IPS-15b (cell line): ENCODE measurements around the gene ATR.
"Not testable (repeated sequence)": the region's sequence is repeated elsewhere in the genome, so short reads cannot be mapped to it uniquely, and the experiment has no call there.

Source experiments
- H3K27me3 ChIP-seq: one replicate; pipeline ENCODE4 v1.6.1; 2013; ENCODE audit warnings: low read length; ENCODE audit not compliant: control insufficient read depth, insufficient read depth
- H3K36me3 ChIP-seq: one replicate; pipeline ENCODE4 v1.6.1; 2013; ENCODE audit warnings: low read length; ENCODE audit not compliant: control insufficient read depth, insufficient read depth
- H3K4me1 ChIP-seq: one replicate; pipeline ENCODE4 v1.6.1; 2013; ENCODE audit warnings: mild to moderate bottlenecking, low read length; ENCODE audit not compliant: control insufficient read depth, insufficient read depth
- H3K4me3 ChIP-seq: one replicate; pipeline ENCODE4 v1.5.1; 2013; ENCODE audit warnings: low read depth, low read length
- H3K9ac ChIP-seq: one replicate; pipeline ENCODE4 v1.6.1; 2013; ENCODE audit warnings: low read depth, mild to moderate bottlenecking, low read length
- H3K9me3 ChIP-seq: one replicate; pipeline ENCODE4 v1.6.1; 2013; ENCODE audit warnings: mild to moderate bottlenecking, low read length; ENCODE audit not compliant: control insufficient read depth, insufficient read depth

The ATR gene

DNA sequence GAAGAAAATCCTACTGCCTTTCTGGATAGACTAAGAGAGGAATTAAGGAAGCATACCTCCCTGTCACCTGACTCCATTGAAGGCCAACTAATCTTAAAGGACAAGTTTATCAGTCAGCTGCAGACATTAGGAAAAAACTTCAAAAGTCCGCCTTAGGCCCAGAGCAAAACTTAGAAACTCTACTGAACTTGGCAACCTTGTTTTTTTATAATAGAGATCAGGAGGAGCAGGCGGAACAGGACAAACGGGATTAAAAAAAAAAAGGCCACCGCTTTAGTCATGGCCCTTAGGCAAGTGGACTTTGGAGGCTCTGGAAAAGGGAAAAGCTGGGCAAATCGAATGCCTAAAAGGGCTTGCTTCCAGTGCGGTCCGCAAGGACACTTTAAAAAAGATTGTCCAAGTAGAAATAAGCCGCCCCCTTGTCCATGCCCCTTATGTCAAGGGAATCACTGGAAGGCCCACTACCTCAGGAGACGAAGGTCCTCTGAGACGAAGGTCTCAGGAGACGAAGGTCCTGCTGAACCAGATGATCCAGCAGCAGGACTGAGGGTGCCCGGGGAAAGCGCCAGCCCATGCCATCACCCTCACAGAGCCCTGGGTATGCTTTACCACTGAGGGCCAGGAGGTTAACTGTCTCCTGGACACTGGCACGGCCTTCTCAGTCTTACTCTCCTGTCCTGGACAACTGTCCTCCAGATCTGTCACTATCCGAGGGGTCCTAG lies 138.9 kb downstream of the ATR start:
- not testable (repeated sequence) for H3K27me3 ChIP-seq, H3K36me3 ChIP-seq, H3K9me3 ChIP-seq, H3K4me3 ChIP-seq, H3K4me1 ChIP-seq, H3K9ac ChIP-seq

- not testable (repeated sequence) for H3K9ac ChIP-seq, H3K27me3 ChIP-seq, H3K4me3 ChIP-seq, H3K36me3 ChIP-seq, H3K4me1 ChIP-seq, H3K9me3 ChIP-seq
These were observed 140.4 kb downstream of the ATR start for GRCh38 chr3:142438096-142438495.

DNA sequence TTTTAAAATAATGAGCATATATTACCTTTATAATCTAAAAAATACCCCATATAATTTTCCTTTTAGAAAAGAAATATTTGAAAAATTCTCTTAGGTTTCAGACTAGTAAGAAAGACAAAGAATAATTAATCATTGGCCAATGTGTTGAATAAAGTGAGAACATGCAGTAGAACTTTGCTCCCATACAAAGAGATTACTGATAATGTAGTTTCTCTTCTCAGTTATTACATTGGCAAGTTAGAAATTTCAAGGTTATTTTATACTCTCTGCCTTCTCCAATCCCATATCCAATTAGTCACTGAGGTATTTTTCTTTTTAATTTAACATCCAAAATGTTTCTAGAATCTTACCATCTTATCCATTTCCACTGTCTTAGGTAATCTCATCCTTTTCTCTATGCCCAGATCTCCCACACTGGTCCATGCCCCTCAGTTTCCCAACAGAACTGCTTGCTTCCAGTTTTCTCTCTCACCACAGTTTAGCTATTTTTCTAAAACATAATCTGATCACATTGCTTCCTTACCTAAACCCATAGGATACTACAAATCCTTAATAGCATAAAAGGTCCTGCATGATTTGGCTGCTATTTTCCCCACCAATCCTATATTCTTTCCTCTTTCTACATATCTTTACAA lies 141.5 kb downstream of the ATR start:
- no peaks in the 10 kb centered on the region for H3K9me3 ChIP-seq
- H3K4me1 ChIP-seq, result no peaks in the 10 kb centered on the region
- no peaks in the 10 kb centered on the region for H3K36me3 ChIP-seq
- H3K4me3 ChIP-seq, result no peak overlapping the region
- no peaks in the 10 kb centered on the region for H3K27me3 ChIP-seq
- H3K9ac ChIP-seq, result no peak overlapping the region

GRCh38 chr3:142434503-142434902 lies 144.0 kb downstream of the ATR start:
- Histone ChIP-seq H3K4me3 (no peak overlapping the region), H3K9me3 (no peaks in the 10 kb centered on the region), H3K36me3 (no peaks in the 10 kb centered on the region), H3K9ac (no peak overlapping the region), H3K27me3 (no peaks in the 10 kb centered on the region), H3K4me1 (no peaks in the 10 kb centered on the region)

DNA sequence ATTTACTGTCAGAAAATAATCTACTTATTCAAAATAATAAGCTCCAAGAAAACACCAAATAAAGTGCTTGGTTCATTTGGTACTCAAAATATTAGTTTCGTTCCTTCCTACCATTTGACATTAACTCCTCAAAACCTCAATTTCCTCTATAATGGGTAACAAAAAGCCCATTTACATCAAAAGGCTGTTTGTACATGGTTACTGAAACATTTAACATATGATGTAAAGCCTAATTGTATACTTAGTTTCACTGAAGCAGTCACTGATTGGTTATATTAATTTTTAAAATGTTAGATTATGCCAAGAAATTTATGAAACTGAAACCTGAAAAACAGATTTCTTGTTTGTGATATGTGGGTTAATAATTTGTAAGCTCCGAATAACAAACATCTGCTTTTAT lies 145.4 kb downstream of the ATR start:
- H3K4me1 ChIP-seq, result no peaks in the 10 kb centered on the region
- H3K36me3 ChIP-seq, result no peaks in the 10 kb centered on the region
- no peak overlapping the region for H3K4me3 ChIP-seq
- H3K9me3 ChIP-seq, result no peaks in the 10 kb centered on the region
- no peak overlapping the region for H3K9ac ChIP-seq
- no peaks in the 10 kb centered on the region for H3K27me3 ChIP-seq

- Histone ChIP-seq H3K36me3 (no peaks in the 10 kb centered on the region), H3K9ac (no peak overlapping the region), H3K9me3 (no peaks in the 10 kb centered on the region), H3K4me3 (no peak overlapping the region), H3K4me1 (no peaks in the 10 kb centered on the region), H3K27me3 (no peaks in the 10 kb centered on the region)
These were observed 149.0 kb downstream of the ATR start for GRCh38 chr3:142429582-142429981.

- Histone ChIP-seq H3K4me3 (no peak overlapping the region), H3K9me3 (no peaks in the 10 kb centered on the region), H3K4me1 (no peaks in the 10 kb centered on the region), H3K9ac (no peak overlapping the region), H3K27me3 (no peaks in the 10 kb centered on the region), H3K36me3 (peaks cover 2% of the 10 kb centered on the region)
These were observed 153.8 kb downstream of the ATR start for GRCh38 chr3:142424754-142425153.

- H3K9ac ChIP-seq, result no peak overlapping the region
- no peaks in the 10 kb centered on the region for H3K9me3 ChIP-seq
- peaks cover 2% of the 10 kb centered on the region for H3K36me3 ChIP-seq
- H3K27me3 ChIP-seq, result no peaks in the 10 kb centered on the region
- H3K4me1 ChIP-seq, result no peaks in the 10 kb centered on the region
- H3K4me3 ChIP-seq, result no peak overlapping the region
These were observed 159.5 kb downstream of the ATR start for GRCh38 chr3:142418926-142419592.

- Histone ChIP-seq H3K36me3 (peaks cover 2% of the 10 kb centered on the region), H3K27me3 (no peaks in the 10 kb centered on the region), H3K9ac (no peak overlapping the region), H3K9me3 (no peaks in the 10 kb centered on the region), H3K4me3 (no peak overlapping the region), H3K4me1 (no peaks in the 10 kb centered on the region)
These were observed 161.2 kb downstream of the ATR start for GRCh38 chr3:142417302-142417701.

- not testable (repeated sequence) for H3K4me3 ChIP-seq, H3K36me3 ChIP-seq, H3K4me1 ChIP-seq, H3K9ac ChIP-seq, H3K9me3 ChIP-seq, H3K27me3 ChIP-seq
These were observed 178.0 kb downstream of the ATR start for GRCh38 chr3:142400537-142400936.
